Sigmoid colon (tissue), 7 donors: Measurements from ENCODE around the gene FUT7. TPM values are rescaled to one million over a fixed set of nuclear protein-coding genes. Genes with fewer than 3 reads are reported as not detected.

Experiments
- DNase-seq: peaks from one replicate; pipeline ENCODE4 v3.0.0-alpha.2; 2019
- H3K27ac ChIP-seq, 4 donors: fragments of 200-600 bp; sonication (generic); one replicate each; pipeline ENCODE4 v1.5.1; 2016 to 2019; ENCODE audit warnings: mild to moderate bottlenecking in 1 of 4
- H3K27me3 ChIP-seq, 3 donors: fragments of 200-600 bp; sonication (generic); one replicate each; pipeline ENCODE4 v1.5.1; 2019; ENCODE audit warnings: mild to moderate bottlenecking in 1 of 3
- H3K36me3 ChIP-seq, 4 donors: fragments of 200-600 bp; sonication (generic); one replicate each; pipeline ENCODE4 v1.5.1; 2016 to 2019
- H3K4me1 ChIP-seq, 4 donors: fragments of 200-600 bp; sonication (generic); one replicate each; pipeline ENCODE4 v1.5.1; 2017 to 2019
- H3K4me3 ChIP-seq, 4 donors: fragments of 200-600 bp; sonication (generic); one replicate each; pipeline ENCODE4 v1.5.1; 2017 to 2019; ENCODE audit warnings: mild to moderate bottlenecking in 2 of 4, moderate library complexity in 1 of 4
- H3K9me3 ChIP-seq, 4 donors: fragments of 200-600 bp in 3 of 4; sonication (generic) in 3 of 4; one replicate each; pipeline versions ENCODE4 v1.5.1 to v1.6.1; 2013 to 2019
- EP300 ChIP-seq, 4 donors: sonication (generic); formaldehyde crosslinking; IDR thresholded peaks; one replicate each; pipeline ENCODE4 v1.6.1; 2017; ENCODE audit warnings: antibody characterized with exemption in 4 of 4
- POLR2A ChIP-seq, 2 donors: fragments of 450-650 bp; IDR thresholded peaks; one replicate each; pipeline ENCODE4 v1.6.1; 2016; ENCODE audit warnings: antibody characterized with exemption in 2 of 2, mild to moderate bottlenecking in 2 of 2, moderate library complexity in 2 of 2
- POLR2AphosphoS5 ChIP-seq, 4 donors: sonication (generic); formaldehyde crosslinking; IDR thresholded peaks; one replicate each; pipeline ENCODE4 v1.6.1; 2017; ENCODE audit warnings: antibody characterized with exemption in 4 of 4
- WGBS, 2 donors: extraction: QIAGEN DNeasy Blood & Tissue Kit; methylation state at CpG; one replicate each; pipeline ENCODE4 v1.1.7; 2013; 5-methylcytosine and 5-hydroxymethylcytosine counted together
- intact Hi-C: fragments of 100-400 bp; cut with DNase I; formaldehyde crosslinking; loops from one replicate; pipeline ENCODE4 v1.15.1; 2023
- polyA plus RNA-seq, 3 donors: library from polyadenylated mRNA; stranded (reverse); fragments of 200-250 nt; gene quantifications; one replicate each; pipeline ENCODE4 v1.2.3, GENCODE V29; 2013
- total RNA-seq, 4 donors: library from RNA; depleted of rRNA; stranded (reverse); fragments of >200 nt; gene quantifications; one replicate each; pipeline ENCODE4 v1.1.0, GENCODE V29; 2016
- TF ChIP-seq, protein P1 (sequence below), 4 experiments: fragments of 450-650 bp in 3 of 4; fragments of 200-600 bp in 1 of 4; IDR thresholded peaks; one replicate each; pipeline ENCODE4 v1.5.1; 2016 to 2019; ENCODE audit warnings: antibody characterized with exemption in 4 of 4, mild to moderate bottlenecking in 3 of 4, moderate library complexity in 2 of 4
- donor health status: healthy with polysubstance abuse.
- donor health status: Bipolar disorder and iron deficiency.
- donor health status: healthy.

FUT7 gene
- total and polyA plus RNA-seq, 7 donors = 0.36 to 1.3 (median 0.84) TPM; not detected in 3

DNA sequence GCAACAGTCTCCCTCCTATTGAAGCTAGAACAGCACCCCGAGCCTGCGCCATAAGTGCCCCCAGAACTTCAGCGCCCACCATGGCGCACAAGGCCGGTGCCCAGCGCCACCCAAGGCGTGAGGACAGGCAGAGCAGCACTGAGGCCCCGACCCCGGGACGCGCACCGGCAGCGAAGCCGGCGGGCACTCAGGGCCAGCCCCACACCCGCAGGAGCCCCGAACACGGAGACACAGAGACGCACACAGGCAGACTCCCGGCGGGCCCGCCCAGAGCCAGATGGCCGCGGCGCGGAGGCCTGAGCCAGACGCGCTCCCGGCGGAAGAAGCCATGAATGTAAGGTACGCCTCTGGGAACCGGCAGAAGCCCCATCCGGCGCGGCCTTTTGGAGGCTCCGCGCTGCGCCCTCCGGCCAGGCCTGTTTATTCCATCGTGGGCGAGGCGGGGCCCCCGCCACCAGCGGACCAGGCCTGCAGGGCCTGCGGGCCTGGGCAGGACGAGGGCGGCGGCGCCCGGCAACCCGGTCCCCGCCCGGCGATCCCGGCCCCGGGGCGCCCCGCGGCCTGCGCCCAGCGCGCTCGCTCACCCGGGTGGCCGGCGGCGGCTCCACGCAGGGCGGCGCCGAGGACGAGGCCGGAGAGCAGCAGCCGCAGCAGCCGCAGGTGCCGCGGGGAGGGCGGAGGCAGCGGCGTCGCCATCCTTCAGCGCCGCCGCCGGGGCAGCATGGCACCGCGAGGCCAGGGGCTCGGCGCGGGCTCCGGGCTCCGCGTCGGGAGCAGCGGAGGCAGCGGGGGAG lies 13.6 kb upstream of the FUT7 start:
- TF ChIP-seq, protein P1, sequence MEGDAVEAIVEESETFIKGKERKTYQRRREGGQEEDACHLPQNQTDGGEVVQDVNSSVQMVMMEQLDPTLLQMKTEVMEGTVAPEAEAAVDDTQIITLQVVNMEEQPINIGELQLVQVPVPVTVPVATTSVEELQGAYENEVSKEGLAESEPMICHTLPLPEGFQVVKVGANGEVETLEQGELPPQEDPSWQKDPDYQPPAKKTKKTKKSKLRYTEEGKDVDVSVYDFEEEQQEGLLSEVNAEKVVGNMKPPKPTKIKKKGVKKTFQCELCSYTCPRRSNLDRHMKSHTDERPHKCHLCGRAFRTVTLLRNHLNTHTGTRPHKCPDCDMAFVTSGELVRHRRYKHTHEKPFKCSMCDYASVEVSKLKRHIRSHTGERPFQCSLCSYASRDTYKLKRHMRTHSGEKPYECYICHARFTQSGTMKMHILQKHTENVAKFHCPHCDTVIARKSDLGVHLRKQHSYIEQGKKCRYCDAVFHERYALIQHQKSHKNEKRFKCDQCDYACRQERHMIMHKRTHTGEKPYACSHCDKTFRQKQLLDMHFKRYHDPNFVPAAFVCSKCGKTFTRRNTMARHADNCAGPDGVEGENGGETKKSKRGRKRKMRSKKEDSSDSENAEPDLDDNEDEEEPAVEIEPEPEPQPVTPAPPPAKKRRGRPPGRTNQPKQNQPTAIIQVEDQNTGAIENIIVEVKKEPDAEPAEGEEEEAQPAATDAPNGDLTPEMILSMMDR (IDR thresholded peaks at IDR 0.05) = no peak
- peak in 1 of 4 donors; percentile 34 for TF ChIP-seq POLR2AphosphoS5 (IDR thresholded peaks at IDR 0.05)
- Histone ChIP-seq H3K27me3 (peaks cover 22 to 37% (median 34%) of the 10 kb centered on the region in 3 donors), H3K36me3 (peaks cover 0 to 6% (median 0%) of the 10 kb centered on the region in 4 donors), H3K9me3 (no peaks in the 10 kb centered on the region), H3K4me1 (peaks cover 0 to 43% (median 38%) of the 10 kb centered on the region in 4 donors), H3K4me3 (peak overlapping the region; percentile 40 to 74 (median 65)), H3K27ac (peak overlapping the region; percentile 65 to 72 (median 68))
- DNase-seq = no peak
- intact Hi-C loops = loop anchor here (1.0 kb wide), 1 partner anchor 22 kb away; no protein-coding TSS in a partner anchor
- 2 to 3% methylated on average over 96 of the region's 96 CpGs for WGBS, 2 donors

DNA sequence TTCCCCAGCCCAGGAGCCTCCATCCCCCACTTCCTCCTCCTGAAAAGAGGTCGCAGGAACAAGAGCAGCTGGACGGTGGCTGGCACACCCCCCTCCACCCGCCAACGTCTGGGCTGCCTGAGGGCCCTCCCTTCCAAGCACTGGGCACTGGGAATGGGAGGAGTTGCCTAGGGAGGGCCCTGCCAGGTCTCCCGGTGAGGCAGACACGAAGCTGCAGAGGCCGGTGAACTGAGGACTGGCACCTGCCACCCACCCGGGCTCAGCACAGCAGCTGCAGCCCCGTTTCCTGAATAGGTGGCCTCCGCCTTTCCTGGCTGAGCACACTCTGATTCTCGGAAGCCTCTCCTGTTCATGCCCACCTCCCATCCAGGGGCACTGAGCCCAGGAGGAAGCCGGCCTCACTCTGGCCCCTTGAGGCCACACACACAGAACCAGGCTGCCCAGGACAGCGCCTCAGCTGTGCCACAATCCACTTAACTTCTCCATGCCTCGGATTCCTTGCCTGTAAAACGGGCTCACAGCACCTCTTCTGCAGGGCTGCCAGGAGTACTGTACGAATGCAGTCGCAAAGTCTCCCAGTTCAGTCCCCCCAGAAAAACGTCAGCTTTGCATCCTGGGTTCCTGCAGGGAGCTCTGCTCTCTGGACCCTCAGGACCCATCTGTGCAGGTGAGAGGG lies 12.8 kb upstream of the FUT7 start:
- DNase-seq = no peak
- Histone ChIP-seq H3K36me3 (peaks cover 0 to 15% (median 7%) of the 10 kb centered on the region in 4 donors), H3K4me1 (peaks cover 0 to 43% (median 38%) of the 10 kb centered on the region in 4 donors), H3K9me3 (no peaks in the 10 kb centered on the region), H3K27me3 (peaks cover 21 to 29% (median 27%) of the 10 kb centered on the region in 3 donors), H3K4me3 (peak overlapping the region; percentile 39 to 74 (median 65)), H3K27ac (peak overlapping the region; percentile 65 to 72 (median 68))
- WGBS, 2 donors = 11 to 21% methylated on average over 18 of the region's 18 CpGs
- peak in 1 of 4 donors; percentile 26 for TF ChIP-seq POLR2AphosphoS5 (IDR thresholded peaks at IDR 0.05)
- TF ChIP-seq, protein P1 (IDR thresholded peaks at IDR 0.05) = no peak
- intact Hi-C loops = no loop called here

DNA sequence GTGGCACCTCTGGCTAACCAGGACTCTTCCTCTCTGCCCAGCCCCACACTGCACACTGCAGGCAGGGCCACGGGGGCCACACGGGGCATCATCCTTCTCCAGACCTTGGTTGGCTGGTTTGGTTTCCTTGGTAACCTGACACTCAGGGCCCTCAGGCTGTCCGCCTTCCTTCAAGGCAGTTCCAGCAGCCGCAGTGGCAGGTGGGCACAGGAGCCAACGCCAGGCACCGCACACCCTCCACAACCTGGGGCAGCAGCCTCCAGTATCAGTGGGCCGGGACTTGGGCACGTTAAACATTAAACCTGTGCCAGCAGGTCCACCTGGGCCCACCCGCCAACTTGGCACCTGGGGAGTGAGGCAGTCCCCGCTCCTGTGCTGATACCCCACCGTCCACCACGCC lies 12.1 kb upstream of the FUT7 start:
- intact Hi-C loops = no loop called here
- peak overlapping the region in 2 of 4 donors; percentile 10 to 62 for H3K4me3 ChIP-seq
- H3K9me3 ChIP-seq = no peaks in the 10 kb centered on the region
- no peak for DNase-seq
- WGBS, 2 donors = 15 to 57% methylated on average over 12 of the region's 12 CpGs
- H3K36me3 ChIP-seq = peaks cover 0 to 21% (median 13%) of the 10 kb centered on the region in 4 donors
- peaks cover 15 to 23% (median 21%) of the 10 kb centered on the region in 3 donors for H3K27me3 ChIP-seq
- peaks cover 0 to 37% (median 34%) of the 10 kb centered on the region in 4 donors for H3K4me1 ChIP-seq
- TF ChIP-seq POLR2AphosphoS5 (IDR thresholded peaks at IDR 0.05) (no peak), EP300 (IDR thresholded peaks at IDR 0.05) (no peak), POLR2A (IDR thresholded peaks at IDR 0.05) (no peak)
- TF ChIP-seq, protein P1 (IDR thresholded peaks at IDR 0.05) = no peak
- peak overlapping the region; percentile 28 to 72 (median 47) for H3K27ac ChIP-seq

DNA sequence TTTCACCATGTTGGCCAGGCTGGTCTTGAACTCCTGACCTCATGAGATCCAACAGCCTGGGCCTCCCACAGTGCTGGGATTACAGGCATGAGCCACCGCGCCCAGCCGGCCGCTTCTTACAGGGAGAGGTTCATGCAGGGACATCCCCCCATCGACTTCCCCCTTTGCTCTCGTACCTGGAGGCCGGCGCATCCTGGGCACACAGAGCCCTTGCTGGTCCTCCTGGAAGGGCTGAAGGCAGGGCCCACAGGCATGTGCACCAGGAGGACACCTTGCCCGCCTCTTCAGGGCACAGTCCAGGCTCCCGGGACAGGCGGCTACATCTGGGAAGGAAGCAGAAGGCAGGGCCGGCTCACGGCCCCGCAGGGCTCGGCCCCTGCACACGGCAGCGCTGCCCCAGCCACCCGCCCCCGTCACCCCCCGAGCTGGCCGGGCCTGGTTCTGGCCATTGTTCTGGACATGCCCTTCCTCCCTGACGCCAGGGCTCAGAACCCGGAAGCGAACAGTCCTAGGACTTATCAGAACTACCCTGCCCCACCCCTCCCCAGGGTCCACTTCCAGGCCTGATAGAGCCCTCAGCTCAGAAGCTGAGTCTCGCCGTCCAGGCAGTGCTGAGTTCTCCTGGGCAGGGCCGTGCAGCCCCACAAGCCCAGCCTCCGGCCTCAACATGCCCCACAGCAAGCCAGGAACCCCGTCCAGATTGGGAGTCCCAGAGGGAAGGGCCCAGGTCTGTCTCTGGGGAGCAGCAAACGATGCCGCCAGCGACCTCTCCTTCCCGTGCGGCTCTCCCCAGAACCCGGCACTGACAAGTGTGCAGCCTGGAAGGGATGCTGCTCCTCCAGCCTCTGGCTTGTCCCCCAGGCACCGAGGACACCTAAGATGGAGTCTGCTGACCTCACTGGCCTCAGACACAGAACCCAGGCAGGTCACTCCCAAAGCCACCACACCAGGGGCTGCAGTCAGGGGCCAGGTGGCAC lies 11.2 kb upstream of the FUT7 start:
- Histone ChIP-seq H3K4me1 (peaks cover 0 to 31% (median 28%) of the 10 kb centered on the region in 4 donors), H3K36me3 (peaks cover 0 to 26% (median 16%) of the 10 kb centered on the region in 4 donors), H3K4me3 (peak overlapping the region in 1 of 4 donors; percentile 2), H3K9me3 (no peaks in the 10 kb centered on the region), H3K27ac (peak overlapping the region; percentile 28 to 72 (median 47)), H3K27me3 (peaks cover 6 to 13% (median 11%) of the 10 kb centered on the region in 3 donors)
- WGBS, 2 donors = 80 to 83% methylated on average over 36 of the region's 36 CpGs
- TF ChIP-seq, protein P1 (IDR thresholded peaks at IDR 0.05) = no peak
- TF ChIP-seq POLR2A (IDR thresholded peaks at IDR 0.05) (no peak), EP300 (IDR thresholded peaks at IDR 0.05) (no peak), POLR2AphosphoS5 (IDR thresholded peaks at IDR 0.05) (peak in 1 of 4 donors; percentile 8)
- DNase-seq = no peak
- intact Hi-C loops = no loop called here
